GM18858 (cell line): ENCODE data around the gene DTX3L.

ENCODE experiments used
- ATAC-seq: cut with Tn5 transposase; IDR thresholded peaks from one replicate; pipeline ENCODE4 v1.9.1; 2021; ENCODE audit not compliant: unreplicated experiment

The DTX3L gene

DNA sequence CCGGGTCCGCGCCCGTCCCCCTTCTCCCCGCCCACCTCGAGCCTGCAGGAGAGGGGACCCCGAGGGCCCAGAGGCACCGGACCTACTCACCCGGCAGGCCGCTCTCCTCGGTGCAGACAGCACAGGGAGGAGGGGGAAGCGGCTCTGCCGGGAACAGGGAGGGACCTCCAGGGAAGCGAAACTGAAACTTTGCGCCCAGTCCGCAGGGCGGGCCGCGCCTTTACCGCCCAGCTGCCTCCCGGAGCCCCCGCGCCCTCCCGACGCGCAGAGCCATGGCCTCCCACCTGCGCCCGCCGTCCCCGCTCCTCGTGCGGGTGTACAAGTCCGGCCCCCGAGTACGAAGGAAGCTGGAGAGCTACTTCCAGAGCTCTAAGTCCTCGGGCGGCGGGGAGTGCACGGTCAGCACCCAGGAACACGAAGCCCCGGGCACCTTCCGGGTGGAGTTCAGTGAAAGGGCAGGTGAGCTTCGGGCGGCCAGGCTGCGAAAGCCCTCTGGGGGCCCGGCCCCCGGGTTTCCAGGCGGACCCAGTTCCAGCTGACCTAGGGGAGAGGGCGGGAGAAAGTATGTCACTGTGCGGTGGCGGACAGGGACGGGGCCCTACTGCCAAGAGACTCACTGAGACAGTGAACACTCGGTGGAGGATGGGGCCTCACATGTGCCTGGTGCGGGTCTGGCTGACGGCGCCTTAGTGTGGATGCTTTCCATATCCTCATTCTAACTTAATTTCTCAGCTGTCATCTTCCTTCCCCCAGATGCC lies at the start of gene DTX3L, which contains the start of gene PARP9:
Gene DTX3L, plus strand, starts transcription at position 184 of the 758 bp plus-strand sequence. Its CDS starts 89 bp downstream, at position 273.
Gene PARP9, minus strand, starts transcription at position 146 of the 758 bp plus-strand sequence. CDS start 4,680 bp downstream, outside the sequence.
- ATAC-seq, result no peak

DNA sequence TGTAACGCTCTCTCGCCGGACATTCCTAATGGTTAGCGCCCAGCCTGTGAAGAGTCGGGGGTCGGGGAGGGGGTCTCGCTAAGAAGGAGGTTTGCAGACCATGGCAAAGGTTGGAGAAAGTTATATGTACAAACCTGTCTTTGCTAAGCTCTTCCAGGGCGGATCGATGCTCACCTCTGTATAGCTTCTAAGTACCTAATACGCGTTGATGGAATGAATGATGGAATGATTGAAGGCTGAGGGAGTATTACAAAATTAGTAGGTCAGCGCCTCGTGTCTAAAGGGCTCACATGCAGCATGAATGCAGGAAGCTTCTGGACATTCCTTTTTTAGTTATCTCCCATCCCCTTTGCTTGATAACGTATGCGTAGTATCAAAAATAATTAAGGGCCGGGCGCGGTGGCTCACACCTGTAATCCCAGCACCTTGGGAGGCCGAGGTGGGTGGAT lies 49.1 kb upstream of the DTX3L start:
- no peak for ATAC-seq

DNA sequence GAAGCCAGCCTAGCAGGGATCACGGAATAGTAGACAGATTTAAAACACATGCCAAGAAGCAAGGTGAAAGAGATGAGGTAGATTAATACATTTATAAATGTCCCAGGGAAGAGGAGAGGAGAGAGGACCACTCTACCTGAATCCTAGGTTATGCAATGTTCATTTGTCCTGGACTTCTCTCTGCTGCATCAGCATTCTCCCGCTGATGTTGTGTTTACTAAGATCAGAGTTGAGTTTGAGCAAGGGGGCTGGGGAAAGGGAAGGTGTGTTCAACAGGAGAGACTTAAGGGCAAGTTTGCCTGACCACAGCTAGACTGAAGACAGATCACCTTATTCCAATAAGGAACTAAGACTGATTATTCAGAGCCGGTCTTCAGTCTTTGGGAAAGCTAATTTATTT lies 48.3 kb upstream of the DTX3L start:
- ATAC-seq, result no peak

DNA sequence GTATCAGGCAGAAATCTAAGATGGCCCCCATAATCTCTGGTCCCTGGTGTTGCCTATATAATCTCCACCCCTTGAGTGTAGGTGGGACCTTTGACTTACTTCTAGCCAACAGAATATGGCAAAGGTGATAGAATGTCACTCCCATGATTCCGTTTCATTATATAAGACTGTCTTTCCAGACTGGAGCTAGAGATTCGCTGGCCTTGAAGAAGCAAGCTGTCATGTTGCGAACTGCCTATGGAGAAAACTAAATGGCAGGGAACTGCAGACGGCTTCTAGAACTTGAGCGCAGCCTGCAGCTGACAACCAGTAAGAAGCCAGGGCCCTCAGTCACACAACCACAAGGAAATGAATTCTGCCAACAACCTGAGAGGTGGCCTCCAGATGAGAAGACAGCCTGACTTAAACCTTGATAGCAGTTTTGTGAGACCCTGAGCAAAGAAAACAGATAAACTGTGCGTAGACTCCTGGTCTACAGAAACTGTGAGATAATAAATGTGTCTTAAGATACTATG lies 47.2 kb upstream of the DTX3L start:
- no peak for ATAC-seq

DNA sequence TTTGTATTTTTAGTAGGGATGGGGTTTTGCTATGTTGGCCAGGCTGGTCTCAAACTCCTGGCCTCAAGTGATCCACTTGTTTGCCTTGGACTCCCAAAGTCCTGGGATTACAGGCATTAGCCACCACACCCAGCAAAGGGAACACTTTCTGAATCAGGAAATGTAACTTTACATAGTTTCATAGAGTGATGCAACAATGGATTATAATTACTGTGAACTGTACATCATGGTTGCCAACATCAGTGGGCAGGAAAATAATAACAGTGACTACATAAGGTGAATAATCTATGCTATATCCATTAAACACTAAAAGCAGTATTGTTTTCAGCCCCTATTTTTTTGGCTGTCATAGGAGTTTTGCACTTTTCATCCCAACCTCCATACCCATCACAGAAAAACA lies 44.4 kb upstream of the DTX3L start:
- ATAC-seq, result no peak

DNA sequence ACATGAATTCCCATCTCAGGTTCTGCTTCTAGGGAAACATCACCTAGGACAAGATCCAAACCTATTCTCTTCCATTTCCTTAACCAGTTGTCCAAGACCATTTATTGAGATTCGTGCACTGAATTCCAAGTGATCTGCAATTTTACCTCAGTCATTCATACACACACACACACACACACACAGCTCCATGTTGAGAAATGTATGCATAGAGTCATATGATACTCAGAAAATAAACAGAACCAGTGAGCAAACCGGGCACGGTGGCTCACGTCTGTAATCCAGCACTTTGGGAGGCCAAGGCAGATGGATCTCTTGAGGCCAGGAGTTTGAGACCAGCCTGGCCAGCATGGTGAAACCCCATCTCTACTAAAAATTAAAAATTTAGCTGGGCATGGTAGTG lies 43.3 kb upstream of the DTX3L start:
- no peak for ATAC-seq

DNA sequence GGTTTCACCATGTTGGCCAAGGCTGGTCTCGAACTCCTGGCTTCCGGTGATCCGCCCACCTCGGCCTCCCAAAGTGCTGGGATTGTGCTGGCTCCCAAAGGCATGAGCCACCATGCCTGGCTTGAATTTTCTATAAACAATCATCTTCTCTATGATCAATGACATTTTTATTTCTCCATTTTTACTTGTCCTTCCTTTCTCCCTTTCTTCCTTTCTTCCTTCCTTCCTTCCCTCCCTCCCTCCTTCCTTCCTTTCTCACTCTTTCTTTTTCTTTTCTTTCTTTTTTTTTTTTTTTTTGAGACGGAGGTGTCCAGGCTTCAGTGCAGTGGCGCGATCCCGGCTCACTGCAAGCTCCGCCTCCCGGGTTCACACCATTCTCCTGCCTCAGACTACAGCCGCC lies 40.8 kb upstream of the DTX3L start:
- ATAC-seq, result no peak

DNA sequence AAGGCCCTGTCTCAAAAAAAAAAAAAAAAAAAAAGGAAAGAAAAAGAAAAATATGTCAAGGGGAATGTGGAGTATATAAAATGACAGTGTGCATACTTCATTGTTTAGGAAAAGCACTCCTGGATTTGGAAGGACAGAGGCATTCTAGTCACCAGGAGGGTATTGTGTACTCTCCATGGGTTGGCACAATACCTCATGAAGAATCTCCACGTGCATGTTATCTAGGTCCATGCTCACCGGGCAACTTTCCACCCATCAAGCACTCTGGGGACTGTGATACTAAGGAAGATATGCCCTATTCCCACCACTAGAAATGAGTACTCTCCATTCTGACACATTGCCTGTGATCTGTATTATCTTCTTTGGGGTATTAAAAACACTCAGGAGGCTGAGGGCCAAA lies 34.0 kb upstream of the DTX3L start:
- no peak for ATAC-seq

DNA sequence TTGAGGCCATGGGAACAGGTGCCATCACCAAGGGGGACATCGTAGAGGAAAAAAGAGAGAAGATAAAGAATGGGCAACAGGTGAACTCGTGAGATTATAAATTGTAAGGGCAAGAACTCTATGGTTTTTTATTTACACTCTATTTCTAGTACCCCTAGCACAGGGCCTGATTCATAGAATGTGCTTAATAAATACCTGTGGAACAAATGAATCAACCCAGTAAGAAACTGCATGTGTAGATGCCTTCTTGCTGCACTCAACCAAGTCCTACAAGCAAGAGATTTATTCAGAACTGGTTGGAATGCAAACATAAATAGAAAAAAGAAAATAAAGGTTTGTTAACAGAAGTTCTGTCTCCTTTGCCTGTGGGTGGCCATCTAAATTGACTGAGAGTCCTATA lies 30.7 kb upstream of the DTX3L start:
- ATAC-seq, result no peak

DNA sequence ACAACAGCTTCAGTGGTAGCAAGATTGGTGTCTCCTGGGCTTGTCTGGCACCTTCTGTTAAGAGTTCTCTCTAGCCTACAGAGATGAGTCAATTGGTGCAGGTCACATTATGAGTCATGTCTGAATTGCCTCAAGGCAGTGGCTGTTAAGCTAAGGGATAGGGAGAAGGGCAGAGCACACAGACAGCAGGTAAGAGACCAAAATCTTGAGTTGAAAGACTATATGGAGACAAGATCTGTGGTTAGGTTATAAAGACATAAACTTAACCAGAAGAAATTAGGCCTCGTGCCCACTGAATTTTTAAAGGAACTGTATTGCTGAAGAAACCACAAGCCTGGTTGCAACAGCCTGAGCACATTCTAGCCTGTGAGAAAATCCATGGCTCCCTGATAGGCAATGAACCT lies 30.2 kb upstream of the DTX3L start:
- ATAC-seq, result peak; percentile 100

DNA sequence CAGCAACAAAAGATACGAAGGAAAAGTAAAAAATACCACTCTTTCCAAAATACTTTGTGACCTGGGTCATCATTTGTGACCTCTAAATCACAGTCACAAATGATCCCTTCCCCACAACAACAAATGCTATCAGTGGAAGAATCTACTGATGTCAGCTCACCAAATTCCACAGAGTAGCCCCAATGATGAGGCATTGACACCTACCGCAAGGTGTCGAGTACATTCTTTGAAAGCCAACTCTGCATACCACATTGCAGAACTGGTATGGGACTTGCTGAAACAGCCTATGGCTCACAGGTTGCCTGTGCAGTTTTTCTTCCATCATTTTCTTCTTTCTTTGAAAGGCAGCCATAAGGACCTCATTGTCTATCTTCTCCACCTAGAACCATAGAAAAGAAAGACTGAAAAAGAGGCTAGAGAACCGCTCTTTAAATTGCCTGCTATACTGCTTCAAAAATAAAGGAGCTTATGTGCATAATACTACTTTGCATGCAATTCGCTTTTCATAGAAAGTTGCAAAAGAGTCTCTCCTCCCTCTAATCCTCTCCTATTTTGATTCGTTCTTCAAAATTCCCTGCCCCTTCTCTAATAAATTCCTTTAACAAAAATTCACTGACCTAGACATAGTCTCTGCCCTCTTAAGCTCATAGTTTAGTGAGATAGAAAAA lies 28.0 kb upstream of the DTX3L start:
- no peak for ATAC-seq

DNA sequence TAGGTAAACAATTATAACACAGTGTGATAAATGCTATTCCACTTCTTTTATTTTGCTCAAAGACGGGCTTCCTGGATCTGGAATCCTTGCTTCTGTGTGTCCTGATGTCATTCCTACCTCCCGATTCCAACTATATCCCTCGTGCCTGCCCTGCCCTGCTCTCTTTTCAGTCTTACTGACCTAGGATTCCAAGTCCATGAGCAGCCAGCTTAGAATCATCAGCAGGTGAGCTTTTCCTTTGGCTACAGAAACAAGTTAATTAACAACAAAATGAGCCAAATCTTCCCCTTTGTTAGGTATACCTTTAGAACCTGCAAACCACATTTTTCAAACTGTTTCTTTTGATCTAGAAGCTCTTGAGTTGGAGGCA lies 27.5 kb upstream of the DTX3L start:
- ATAC-seq, result no peak

DNA sequence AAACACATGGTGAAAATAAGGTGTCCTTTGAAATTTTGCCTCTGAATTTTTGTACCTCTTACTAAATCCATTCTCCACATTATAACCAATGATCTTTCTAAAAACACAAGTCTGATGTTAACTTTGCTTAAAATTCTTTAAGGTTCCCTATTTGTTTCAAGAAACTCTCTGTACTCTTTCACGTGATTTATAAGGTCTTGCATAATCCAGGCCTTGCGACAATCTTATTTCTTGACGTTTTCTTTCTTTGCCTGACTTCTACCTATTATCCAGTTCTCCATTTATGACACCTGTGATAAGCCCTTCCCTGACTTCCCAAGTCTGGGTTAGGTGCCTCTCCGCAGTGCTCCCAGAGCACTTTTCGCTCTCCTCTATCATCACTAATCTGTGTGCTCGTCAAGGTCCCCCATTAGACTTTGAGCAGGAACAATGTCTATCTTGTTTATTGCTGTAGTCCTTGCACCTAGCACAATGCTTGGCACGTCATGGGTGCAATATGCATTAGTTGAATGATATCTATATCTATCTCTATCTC lies 25.1 kb upstream of the DTX3L start:
- no peak for ATAC-seq

DNA sequence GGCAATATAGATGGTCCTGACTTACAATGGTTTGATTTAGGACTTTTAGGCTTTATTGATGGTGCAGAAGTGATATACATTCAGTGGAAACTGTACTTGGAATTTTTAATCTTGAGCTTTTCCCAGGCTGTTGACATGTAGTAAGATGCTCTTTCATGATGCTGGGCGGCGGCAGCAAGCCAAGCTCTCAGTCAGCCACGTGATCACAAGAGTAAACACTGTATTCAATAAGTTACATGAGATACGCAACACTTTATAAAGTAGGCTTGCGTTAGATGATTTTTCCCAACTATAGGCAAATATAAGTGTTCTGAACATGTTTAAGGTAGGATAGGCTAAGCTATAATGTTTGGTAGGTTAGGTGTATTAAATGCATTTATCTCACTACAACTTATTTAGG lies 18.0 kb upstream of the DTX3L start:
- no peak for ATAC-seq

DNA sequence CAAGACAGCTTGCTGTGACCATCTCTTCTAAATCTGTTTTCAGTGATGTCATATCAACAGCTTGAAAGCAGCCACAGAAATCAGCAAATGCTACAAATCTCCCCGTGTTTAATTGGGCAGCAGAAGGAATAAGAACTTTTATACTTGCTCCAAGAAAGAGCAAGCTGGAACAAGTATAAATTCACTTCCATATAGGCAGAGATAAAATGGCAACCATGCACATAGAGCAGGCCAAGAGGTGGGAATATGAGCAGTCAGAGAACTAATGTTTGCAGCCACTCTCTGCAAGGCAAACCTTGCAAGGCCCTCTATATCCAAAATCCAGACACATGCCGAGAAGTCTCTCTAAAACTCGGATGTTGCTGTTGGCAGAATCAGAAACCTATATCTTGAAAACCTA lies 16.1 kb upstream of the DTX3L start:
- ATAC-seq, result no peak

DNA sequence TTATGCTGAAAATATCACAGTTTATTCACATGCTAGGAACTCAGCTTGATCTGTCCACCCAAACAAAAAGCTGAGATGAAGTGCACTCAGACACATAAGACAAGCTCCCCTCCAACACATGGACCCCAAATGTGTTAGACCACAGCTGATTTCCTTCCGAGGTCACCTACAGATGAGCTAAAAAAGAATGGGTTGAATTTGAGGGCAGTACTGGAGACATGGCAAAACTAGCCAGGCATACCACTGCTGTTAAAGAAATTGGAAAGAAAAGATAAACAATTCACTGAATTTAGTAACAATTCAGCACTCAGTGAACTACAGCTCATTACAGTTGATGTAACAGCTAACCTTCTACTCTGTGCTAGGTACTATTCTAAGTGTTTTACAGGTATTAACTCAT lies 15.5 kb upstream of the DTX3L start:
- no peak for ATAC-seq

DNA sequence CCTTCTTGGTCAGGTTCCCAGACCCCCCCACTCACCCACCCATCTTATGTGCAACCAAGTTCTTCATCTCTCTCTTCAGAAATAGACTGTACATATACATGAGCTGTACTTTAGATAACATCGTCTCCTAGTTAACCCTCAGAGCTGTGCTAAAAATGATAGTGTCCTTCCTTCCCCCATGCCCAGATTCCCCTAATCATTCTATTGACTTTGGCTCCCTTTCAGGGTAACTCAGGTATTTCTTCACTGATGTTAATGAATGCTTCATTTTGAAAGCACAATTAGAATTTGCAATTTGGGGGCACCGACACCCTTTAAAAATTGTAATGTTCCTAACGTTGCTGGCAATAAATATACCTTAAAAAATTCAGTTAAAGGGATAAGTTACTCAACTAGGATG lies 11.0 kb upstream of the DTX3L start:
- ATAC-seq, result no peak

DNA sequence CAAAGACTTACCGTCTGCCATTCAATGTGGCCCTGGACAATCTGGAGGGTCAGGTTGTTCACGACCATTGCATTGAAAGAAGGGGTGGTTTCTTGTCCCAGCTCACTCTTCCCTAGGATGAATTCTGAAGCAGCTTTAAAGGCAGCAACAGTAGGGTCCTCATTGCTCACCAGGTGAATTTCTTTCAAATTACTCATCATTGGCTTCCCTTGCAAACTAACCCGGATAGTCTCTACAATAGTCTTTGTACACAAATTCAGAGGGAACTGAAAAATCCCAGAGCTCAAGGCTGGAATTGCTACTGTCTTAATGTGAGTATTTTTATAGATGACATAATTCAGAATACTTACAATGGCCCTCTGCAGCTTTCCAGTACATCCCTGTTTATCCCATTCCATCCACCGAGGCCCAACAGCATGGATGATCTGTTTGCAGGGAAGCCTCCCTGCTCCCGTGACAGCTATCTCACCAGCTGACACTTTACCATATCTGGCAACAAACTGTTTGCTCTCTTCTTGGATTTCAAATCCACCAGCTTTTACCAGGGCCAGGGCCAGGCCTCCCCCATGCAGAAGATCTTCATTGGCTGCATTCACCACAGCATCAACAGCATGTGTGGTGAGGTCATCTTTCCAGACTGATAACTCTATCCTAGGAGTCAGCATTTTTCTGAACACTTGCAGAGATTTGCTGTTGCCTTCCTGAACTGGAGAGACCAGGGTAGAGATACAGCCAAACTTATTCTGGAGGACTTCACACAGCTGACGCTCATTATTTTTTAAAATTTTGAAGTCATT lies 8.7 kb upstream of the DTX3L start:
- no peak for ATAC-seq

DNA sequence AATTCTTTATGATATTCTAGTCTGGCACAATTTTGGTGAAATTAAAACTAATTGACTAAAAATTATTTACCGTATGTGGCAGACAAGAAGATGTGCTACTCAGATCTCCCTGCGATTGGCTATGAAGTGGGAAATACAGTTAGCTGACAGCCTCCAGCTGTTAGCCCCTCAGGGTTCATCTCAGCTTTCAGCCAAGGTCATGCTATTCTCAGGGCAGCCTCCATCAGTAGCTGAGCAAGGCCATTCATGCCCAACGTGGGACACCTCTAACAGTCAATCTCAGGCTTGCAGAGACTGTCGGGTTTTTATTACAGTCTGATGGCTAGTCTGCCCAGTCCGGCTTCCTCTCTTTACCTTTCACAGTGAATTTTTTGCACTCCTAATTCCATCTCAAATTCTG lies 6.8 kb upstream of the DTX3L start:
- no peak for ATAC-seq

DNA sequence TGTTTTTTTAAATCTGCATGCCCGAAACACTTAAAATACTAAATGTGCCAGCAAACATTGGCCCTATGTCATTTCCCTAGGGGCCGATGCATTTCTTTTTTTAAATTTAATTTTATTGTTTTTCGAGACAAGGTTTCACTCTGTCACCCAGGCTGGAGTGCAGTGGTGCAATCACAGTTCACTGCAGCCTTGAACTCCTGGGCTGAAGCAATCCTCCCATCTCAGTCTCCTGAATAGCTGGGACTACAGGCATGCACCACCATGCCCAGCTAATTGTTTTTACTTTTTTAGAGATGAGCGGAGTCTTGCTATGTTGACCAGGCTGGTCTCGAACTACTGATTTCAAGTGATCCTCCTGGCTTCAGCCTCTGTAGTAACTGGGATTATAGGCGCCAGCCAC lies 5.5 kb upstream of the DTX3L start:
- no peak for ATAC-seq

DNA sequence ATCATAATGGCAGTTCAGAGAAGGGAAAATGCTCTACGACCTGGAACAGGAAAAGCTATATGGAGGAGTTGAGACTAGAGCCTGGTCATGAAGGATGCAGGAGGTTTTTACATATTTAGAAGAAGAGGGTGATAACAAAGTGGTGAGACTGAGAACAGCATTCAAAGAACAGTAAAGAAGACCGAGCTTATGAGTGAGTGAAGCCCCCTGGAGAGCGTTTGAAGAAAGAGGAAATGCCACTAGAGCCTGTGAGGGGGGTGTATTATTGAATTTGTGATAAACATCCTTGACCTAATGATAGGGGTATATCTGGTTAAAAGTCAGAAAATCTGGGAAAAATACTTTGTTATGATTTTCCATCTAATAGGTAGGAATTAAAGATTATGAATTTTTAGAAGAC lies 4.2 kb upstream of the DTX3L start:
- no peak for ATAC-seq
